Fibroblast of peridontal ligament (primary cell): ENCODE measurements around the gene ABCC1.

ENCODE experiments used
- DNase-seq: peaks from one replicate; pipeline ENCODE4 v3.0.0-alpha.2; 2010; ENCODE audit errors: extremely low read depth

Gene ABCC1

DNA sequence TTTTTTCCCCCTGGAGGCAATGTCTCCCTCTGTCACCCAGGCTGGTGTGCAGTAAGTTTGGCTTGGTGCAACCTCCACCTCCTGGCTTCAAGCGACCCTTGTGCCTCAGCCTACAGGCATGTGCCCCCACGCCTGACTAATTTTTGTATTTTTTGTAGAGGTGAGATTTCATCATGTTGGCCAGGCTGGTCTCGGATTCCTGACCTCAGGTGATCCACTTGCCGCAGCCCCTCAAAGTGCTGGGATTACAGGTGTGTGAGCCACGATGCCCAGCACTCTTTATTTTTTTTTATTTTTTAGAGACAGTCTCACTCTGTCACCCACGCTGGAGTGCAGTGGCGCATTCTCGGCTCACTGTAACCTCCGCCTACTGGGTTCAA, 160.7 kb downstream of the ABCC1 start:
- no peak for DNase-seq

DNA sequence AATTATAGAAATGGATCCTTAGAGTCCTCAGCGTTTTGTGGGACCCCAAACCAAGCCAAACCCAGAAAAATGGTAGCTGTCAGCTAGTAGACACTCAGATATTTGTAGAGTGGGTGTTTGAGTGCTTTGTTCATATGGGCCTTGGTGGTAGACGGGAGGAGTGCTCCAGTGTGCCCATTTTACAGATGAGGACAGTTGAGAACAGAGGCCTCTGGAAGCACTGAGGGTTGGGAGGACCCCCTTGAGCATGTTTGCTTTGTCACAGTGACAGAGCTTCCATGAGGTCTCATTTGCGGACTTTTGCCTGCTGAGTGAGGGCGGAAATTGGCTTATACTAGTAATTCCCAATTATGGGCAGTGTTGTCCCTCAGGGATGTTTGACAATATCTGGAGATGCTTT, 162.2 kb downstream of the ABCC1 start:
- DNase-seq: no peak

DNA sequence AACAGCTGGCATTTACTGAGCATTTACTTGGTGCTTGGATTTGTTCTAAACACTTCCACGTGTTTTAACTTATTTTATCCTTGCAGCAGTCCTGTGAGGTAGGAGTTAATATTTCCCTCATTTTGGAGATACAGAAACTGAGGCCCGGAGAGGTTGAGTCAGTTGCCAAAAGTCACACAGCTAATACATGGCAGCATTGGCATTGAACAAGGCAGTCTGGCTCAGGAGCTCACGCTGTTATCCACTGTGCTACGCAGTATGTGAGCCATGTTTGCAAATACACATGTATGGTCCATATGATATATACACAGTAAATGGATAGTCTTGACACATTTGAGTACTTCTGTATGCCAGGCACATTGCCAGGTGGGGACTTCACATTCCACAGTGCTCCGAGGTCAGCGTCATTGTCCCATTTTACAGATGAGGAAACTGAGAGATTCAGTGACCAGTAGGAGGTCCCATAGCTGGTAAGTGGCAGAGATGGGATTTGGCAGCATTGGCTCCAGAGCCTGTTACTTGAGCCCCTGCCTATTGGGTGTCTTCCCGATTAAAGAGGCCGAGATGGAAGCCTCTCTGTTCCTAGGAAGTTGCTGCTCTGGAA, 163.1 kb downstream of the ABCC1 start:
- no peak for DNase-seq

DNA sequence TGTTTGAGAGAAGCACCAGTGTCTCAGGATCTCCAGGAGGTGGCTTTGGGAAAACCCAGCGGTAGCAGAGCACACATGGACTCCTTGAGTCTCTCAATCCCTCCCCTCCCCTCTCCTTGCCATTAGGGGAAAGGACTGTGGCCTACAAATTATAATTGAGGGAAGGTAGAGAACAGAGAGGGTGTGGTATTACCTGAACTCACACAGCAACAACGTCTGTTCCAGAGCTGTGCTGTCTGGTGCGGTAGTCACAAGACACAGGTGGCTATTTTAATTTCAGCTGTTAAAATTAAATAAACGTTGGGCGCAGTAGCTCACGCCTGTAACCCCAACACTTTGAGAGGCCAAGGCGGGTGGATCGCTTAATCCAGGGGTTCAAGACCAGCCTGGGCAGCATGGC, 163.7 kb downstream of the ABCC1 start:
- DNase-seq: no peak

DNA sequence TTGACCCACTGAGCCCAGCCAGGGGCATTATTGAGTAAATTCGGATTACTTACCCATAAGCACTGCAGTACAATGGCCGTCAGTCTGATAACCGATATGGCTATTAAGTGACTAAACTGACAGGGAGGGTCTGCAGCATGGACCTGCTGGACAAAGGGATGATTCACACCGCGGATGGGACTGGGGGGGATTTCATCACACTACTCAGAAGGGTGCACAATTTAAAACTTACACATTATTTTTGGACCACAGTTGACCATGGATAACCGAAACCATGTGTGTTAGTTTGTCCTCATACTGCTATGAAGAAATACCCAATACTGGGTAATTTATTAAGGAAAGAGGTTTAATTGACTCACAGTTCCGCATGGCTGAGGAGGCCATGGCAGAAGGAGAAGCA, 167.4 kb downstream of the ABCC1 start:
- DNase-seq: peak; percentile 26

DNA sequence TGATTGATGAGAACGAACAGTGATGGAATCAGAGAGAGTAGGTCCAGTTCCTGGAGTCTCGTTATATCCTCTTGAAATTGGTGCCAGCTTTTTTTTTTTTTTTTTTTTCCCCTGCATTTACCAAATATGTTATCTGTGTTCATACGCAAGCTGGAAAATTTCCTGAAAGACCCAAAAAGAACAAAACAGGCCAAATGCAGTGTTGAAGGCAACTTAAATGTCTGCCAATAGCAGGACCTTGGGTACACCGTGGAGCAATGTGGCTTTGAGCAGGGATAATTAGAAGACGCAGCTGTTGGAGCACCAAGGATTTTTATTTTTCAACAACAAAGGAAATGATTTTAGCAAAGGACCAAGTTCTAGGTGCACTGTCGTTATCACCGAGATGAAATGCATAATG, 168.9 kb downstream of the ABCC1 start:
- no peak for DNase-seq

DNA sequence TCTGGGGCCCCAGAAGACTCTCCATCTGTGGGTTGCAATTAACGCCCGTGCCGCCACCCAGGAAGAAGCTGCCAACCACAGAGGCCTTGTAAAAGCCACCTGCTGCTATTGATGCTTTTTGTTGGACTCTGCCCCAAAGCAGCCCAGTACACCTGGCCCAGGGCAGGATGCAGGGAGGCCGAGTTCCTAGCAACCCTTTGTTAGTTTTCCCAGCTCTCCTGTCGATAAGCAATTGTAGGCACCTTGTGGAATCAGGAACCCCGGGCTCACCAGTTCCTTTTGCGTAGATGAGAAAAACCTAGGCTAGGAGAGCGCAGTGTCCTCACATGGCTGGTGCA, 170.6 kb downstream of the ABCC1 start:
- no peak for DNase-seq

DNA sequence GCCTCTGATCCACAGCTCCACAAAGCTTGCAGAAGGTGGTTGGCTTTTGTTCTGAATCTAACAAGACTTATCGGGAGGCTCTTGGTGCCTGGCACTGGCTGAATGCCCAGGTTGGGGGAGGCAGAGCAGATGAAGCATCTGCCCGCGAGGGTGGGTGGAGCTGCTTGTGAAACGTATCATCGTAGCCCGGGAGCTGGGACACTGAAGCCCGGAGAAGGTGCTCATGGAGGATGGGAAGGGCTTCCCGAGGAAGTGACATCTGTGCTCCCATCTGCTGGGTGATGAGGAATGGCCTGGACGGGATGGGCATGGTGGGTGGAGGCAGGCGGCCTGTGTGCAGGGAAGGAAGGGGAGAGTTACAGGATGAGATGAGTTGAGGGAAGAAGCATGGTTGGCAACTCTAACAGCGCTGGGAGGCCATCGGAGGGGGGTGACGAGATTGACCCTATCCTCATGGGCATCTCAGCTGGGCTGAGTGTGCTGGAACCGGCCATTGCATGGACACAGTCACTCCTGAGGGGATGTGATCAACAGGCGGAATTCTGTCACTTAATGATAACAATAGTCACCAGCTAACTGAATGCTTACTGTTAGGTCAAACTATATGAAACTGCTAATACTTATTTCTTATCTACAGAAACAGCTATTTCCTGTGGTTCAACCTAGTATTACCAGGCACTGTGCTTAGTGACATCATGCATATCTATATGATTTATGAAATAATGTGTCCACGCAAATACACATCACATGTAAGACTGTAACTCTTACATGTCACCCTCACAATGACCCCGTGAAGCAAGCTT, 171.2 kb downstream of the ABCC1 start:
- no peak for DNase-seq

DNA sequence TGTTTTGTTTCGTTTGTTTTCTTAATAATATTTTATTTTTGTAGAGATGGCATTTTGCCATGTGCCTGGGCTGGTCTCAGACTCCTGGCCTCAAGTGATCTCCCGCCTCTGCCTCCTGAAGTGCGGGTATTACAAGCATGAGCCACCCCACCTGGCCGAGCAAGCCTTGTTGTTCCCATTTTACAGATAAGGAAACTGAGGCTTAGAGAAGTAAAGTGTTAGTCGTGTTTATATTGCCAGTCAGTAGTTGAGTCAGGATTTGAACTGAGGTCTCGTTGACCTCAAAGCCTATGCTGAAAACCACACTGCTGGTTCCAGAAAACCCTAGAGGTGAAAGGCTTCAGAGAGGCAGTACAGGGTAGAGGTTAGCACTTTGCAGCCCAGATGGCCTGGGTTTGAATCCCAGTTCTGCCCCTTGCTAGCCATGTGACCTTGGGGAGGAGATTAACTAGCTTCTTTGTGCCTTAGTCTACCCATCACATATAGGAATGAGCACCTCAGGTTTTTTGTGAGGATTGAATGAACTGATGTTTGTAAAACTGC, 171.8 kb downstream of the ABCC1 start:
- no peak for DNase-seq

DNA sequence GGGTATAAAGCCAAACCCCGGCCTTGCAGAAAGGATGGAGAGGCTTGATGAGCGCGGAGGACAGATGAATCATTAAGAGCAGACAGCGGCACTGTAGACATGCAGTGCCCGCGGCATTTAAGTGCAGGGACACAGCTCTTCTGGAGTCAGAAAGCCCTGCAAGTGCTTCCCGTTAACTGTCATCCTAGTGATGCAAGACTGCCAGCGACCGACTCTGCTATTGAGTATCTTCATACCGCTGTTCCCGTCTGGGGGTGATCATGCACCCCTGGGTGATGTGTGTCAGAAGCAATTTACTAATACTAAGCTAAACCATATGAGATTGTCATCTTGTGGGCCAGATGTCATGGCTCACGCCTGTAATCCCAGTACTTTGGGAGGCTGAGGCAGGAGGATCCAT, 172.8 kb downstream of the ABCC1 start:
- no peak for DNase-seq

DNA sequence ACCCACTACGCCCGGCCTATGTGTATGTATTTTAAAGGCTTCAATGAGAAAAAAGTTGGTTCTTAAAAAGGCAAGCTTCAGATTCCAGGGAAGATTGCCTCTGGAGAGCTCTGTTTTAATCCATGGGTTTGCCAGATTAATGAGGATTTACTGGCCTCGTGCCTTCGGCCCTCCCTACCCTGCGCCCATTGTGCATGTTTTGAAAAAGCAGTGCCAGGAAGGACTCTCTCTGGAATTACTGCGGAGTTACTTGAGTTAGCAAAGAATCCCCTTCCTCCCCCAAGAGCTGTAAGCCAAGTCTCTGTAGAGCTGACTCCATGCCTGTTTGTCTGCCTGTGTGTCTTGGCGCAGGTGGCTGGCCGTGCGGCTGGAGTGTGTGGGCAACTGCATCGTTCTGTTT, 175.0 kb downstream of the ABCC1 start:
- DNase-seq: no peak

DNA sequence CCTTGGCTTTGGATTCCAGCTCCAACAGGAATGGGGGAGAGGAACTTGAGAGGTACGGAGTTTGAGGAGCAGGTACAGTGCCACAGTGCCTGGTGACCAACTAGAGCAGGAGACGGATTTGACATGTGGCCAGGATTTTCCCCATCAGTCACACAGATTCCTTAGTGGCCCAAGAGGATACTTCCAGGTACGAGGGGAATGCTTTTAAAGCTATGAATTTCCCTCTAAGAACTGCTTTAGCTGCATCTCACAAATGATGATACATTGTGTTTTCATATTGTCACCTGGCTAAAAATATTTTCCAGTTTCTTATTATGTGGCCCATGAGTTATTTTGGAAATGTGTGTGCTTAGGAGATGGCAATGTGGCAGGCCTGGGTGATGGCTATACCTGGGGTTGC, 175.6 kb downstream of the ABCC1 start:
- no peak for DNase-seq

DNA sequence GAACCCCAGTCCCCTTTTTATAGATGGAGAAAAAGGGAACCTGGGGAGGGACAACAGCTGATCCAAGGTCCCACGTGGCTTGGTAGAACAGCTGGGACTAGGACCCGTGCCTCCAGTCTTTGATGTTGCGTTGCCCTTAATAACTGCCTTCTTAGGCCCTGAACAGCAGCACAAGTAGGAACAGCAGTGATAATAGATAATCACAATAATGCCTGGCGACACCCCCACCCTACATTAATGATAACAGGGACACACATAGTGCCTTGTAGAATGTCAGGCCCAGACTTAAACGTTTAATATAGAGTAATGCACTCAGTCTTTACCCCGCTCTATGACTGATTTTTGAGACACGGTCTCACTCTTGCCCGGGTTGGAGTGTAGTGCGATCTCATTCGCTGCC, 177.5 kb downstream of the ABCC1 start:
- DNase-seq: no peak

DNA sequence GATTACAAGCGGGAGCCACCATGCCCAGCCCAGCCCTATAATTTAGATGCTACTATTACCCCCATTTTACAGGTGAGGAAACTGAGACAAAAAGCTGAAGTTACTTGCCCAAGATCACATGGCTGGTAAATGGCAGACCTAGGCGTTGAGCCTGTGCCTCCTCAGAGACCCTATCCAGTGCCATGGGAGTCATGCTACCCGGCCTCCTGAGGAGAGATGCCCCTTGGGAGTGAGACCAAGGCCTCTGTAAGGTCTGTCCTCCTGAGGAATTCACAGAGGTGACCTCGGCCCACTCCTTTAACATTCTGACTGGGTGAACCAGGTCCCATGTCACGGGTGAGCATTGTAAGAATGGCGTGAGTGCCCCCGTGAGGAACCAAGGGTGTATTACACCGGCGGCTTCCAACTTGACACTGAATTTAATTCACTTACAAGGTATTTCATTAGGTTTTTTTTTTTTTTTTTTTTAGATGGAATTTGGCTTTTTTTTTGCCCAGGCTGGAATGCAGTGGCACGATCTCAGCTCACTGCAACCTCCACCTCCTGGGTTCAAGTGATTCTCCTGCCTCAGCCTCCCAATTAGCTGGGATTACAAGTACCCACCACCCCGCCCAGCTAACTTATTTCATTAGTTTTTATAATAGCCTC, 178.2 kb downstream of the ABCC1 start:
- DNase-seq: peak; percentile 70

DNA sequence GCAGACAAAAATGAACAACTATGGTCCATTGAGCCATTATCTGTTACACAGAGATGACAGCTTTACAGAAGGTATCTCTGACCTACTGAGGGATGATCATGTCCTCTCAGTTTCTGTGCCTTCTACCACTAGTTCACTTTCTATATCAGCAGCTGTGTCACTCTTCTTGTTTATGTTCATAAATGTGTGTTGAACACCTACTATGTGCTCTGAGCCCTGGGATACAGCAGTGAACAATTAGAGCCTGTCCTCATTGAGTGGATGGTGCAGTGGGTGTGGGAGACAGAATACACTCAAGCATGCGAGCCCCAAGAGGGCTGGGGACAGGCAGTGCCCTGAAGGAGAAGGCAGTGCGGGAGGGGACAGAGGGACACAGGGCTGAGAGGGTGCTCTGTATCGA, 181.8 kb downstream of the ABCC1 start:
- no peak for DNase-seq

DNA sequence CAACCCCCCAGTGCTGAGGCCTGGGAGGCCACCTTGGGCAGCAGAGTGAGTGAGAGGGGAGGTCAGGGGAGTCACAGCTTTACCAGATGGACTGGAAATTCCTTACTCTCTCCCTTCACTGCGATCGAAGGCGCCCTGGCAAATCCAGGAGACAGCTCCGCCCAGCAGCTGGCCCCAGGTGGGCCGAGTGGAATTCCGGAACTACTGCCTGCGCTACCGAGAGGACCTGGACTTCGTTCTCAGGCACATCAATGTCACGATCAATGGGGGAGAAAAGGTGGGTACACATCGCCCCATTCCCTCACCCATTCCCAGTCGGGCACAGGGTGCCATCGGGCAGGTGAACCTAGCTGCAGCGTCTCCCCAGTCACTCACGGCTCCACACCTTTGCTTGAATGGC, 182.2 kb downstream of the ABCC1 start:
- no peak for DNase-seq

DNA sequence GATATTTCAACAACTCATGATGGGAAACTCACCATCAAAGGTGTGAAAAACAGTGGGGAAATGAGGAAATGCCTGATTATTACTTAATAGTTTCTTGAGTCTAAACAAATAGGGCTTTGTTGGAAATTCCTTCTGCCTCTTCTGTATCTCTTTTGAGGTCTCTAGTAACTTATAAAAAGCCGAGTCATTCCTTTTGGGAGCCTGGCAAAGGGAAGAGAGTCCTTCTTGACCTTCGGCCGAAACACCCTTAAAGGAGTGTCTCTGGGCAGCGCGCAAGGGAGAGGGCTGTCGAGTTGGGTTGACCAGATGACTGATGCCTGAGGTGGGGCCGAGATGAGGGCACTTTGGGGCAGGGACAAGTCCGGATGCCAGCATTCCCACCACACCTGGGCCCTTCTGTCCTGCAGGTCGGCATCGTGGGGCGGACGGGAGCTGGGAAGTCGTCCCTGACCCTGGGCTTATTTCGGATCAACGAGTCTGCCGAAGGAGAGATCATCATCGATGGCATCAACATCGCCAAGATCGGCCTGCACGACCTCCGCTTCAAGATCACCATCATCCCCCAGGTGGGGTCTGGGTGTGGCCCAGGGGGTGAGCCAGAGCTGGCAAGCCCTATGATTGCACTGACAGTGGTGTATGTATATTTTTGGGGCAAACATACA, 184.7 kb downstream of the ABCC1 start:
- DNase-seq: no peak

DNA sequence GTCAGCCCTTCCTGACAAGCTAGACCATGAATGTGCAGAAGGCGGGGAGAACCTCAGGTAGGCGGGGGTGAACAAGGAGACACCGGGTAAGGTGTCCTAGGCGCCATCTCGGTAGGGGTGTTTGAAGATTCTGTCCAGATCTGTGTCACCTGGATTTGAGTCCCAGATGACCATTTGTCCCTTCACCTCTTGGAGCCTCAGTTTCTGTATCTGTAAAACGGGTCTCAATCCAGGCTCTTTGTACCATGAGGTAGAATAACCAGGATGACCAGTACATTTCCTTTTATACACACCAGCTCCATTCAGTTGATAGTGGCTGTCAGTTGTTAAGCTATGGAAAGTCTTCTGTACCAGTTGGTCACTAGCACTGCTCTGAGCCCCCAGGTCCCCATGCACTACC, 187.2 kb downstream of the ABCC1 start:
- no peak for DNase-seq

DNA sequence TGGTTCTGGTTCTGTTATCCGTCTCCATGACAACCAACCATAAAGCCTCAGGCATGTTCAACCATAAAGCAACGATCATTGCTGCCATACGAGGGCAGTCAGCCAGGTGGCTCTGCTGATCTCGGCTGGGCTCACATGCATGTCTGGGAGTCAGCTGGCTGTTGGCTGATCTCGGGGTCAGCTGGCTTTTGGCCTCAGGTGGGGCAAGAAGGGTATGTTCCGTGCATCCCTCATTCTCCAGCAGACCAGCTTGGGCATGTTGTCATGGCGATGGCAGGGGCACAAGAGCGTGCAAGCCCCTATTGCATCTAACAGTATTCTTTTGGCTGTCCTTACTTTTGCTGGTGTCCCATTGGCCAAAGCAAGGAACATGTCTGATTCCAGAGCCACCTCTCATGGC, 187.7 kb downstream of the ABCC1 start:
- DNase-seq: no peak

DNA sequence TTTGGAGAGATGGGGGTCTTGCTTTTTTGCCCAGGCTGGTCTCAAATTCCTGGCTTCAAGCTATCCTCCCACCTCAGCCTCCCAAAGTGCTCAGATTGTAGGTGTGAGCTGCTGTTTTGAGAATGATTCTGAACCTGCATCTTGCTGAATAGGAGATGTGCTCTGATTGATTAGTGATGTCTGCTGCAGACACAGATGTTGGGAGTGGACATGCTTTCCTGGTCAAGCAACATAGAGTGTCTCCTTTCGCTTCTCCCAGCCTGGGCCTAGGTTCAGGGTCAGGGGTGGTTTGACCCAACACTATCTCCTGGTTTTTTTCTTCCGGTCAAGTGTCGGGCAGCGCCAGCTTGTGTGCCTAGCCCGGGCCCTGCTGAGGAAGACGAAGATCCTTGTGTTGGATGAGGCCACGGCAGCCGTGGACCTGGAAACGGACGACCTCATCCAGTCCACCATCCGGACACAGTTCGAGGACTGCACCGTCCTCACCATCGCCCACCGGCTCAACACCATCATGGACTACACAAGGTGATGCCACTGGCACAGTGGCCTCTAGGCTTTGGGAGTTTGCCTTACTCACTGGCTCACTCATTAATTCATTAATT, 188.7 kb downstream of the ABCC1 start:
- no peak for DNase-seq

DNA sequence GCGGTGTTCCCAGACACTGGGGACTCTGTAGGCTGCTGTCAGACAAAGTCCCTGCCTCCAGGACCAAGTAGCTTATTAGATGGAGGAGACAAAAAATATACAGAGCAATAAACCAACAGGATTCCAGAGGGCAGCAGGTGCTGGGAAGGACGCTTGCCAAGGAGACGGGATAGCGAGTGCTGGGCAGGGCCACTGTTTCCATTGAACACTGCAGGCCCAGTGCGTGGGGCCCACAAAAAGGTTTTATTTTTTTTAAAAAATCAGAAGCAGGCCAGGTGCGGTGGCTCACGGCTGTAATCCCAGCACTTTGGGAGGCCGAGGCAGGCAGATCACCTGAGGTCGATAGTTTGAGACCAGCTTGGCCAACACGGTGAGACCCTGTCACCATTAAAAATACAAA, 189.6 kb downstream of the ABCC1 start:
- DNase-seq: no peak

DNA sequence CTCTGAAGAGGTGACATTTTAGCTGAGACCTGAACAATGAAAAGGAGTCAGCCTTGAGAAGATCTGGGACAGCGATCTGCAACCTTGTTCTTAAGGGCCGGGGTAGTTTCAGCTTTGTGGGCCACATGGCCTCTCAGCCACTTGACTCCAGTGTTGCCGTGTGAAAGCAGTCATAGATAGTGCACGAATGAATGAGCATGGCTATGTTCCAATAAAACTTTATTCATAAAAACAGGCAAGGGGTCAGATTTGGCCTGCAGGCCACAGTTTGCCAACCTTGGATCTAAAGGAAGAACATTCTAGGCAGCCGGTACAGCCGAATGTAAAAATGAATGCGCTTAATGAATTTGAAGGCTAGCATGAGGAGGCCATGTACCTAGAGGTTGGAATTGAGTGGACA, 190.4 kb downstream of the ABCC1 start:
- no peak for DNase-seq
